ENCODE results near the gene NUDT6.

GRCh38 chr4:122960611-122961000 lies 38.2 kb upstream of the NUDT6 start:
- TF ChIP-seq, protein P1, sequence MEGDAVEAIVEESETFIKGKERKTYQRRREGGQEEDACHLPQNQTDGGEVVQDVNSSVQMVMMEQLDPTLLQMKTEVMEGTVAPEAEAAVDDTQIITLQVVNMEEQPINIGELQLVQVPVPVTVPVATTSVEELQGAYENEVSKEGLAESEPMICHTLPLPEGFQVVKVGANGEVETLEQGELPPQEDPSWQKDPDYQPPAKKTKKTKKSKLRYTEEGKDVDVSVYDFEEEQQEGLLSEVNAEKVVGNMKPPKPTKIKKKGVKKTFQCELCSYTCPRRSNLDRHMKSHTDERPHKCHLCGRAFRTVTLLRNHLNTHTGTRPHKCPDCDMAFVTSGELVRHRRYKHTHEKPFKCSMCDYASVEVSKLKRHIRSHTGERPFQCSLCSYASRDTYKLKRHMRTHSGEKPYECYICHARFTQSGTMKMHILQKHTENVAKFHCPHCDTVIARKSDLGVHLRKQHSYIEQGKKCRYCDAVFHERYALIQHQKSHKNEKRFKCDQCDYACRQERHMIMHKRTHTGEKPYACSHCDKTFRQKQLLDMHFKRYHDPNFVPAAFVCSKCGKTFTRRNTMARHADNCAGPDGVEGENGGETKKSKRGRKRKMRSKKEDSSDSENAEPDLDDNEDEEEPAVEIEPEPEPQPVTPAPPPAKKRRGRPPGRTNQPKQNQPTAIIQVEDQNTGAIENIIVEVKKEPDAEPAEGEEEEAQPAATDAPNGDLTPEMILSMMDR (IDR thresholded peaks at IDR 0.05) = no peak
- no peak for TF ChIP-seq POLR2A (IDR thresholded peaks at IDR 0.05)
